SK-N-SH treated with all-trans-retinoic acid at 6 μM for 48 hours (cell line): ENCODE measurements around the gene KNDC1.

Experiments used
- CREB5 ChIP-seq: fragments of 250-450 bp; sonication (Bioruptor Pico); IDR thresholded peaks from 2 replicates; pipeline ENCODE4 v1.5.1; 2020; ENCODE audit warnings: low read depth, mild to moderate bottlenecking, moderate library complexity
- ESRRG ChIP-seq: fragments of 250-450 bp; sonication (Bioruptor Pico); IDR thresholded peaks from 2 replicates; pipeline ENCODE4 v1.6.1; 2021; ENCODE audit warnings: mild to moderate bottlenecking
- PATZ1 ChIP-seq: fragments of 250-450 bp; sonication (Bioruptor Pico); IDR thresholded peaks from 2 replicates; pipeline ENCODE4 v1.8.0; 2020; ENCODE audit warnings: mild to moderate bottlenecking, moderate library complexity, borderline replicate concordance
- TSHZ2 ChIP-seq: fragments of 250-450 bp; sonication (Bioruptor Pico); IDR thresholded peaks from 2 replicates; pipeline ENCODE4 v1.5.0; 2020; ENCODE audit warnings: mild to moderate bottlenecking, moderate library complexity

GRCh38 chr10:133130602-133131001, 29.4 kb upstream of the KNDC1 start:
- TF ChIP-seq CREB5 (CRISPR knock-in tag) (no peak), TSHZ2 (CRISPR knock-in tag) (no peak), PATZ1 (CRISPR knock-in tag) (no peak), ESRRG (CRISPR knock-in tag) (no peak)
